GM21529 (cell line): Measurements from ENCODE around the gene BASP1.
"Not testable (repeated sequence)": the region's sequence is repeated elsewhere in the genome, so short reads cannot be mapped to it uniquely, and the experiment has no call there.

Experiments used
- ATAC-seq: cut with Tn5 transposase; IDR thresholded peaks from one replicate; pipeline ENCODE4 v1.9.1; 2021; ENCODE audit not compliant: unreplicated experiment

Gene BASP1

DNA sequence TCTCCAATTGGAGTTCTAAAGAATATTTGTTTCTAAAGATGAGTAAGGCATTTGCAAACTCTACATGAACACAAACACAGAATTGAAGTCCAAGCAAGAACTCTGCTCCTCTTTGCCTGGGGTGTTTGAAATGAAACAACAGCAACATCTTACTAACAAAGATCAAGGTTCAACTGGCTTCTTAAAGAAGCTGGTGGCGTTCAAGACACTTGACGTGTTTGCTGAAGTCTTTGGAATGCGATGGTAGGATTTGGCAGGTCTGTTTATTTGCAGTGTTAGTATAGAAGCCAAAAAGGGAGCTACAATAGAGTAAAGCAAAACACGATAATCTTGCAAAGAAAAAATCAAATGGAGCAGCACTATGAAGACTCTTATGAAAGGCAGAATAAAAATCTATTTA, 94.9 kb downstream of the BASP1 start:
- ATAC-seq, result no peak

DNA sequence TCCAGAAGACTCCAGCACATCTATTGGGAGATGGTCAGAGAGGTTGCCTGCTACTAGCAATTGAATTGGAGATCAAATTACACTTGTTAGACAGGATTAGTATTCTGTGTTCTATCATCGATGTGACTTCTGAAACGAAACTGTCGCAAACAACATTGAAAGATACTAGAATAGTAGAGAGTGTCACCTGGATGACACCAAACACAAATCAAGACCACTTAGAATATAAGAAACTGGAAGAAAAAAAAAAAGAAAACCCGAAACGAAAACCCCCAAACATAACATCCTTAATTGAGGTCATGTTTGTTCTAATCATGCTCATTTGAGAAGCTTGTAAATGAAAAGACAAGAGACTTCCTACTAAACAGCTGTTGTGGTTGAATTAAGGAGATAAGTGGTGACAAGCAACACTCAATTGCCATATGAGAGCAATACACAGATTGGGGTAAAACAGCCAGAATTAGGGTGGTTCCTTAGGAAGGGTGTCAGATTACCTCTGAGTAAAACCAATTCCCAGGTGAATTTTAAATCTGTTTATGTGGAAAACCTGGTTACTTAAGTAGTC, 97.6 kb downstream of the BASP1 start:
- no peak for ATAC-seq

DNA sequence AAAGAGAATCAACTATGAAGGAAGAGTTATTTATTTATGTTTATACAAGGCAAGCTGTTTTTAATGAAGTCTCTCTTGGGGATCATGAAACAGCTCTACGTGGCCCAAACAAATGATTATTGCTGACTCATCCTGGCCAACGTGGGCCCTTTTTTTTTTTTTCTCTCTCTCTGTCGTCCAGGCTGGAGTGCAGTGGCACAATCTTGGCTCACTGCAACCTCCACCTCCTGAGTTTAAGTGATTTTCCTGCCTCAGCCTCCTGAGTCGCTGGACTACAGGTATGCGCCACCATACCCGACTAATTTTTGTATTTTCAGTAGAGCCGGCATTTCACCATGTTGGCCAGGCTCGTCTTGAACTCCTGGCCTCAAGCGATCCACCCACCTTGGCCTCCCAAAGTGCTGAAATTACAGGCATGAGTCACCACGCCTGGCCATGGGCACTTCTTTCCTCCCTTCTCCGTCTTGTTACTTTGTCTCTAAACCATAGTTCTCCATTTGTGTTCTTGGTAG, 98.3 kb downstream of the BASP1 start:
- ATAC-seq, result no peak

DNA sequence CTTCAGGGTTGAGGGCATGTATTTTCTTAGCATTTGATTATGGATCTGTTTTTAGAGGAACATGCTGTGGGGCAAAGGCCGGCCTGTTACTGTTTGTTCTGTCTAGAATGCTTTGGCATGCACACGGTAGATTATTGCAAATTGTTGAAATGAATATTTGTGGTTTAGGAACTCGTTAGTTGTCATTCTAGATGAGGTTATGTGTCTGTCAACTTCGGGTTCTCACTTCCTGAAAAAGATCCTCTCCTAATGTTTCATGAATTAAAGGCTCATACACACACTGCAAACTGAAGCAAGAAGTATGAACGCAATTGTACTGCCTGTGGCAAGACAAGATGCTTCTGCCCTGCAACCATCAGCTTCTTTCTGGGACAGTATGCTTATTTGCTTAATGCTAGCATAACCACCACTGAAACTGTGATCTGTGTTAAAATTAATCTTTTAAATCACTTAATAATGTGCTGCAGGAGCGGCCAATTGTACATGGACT, 99.6 kb downstream of the BASP1 start:
- ATAC-seq, result peak; percentile 74

DNA sequence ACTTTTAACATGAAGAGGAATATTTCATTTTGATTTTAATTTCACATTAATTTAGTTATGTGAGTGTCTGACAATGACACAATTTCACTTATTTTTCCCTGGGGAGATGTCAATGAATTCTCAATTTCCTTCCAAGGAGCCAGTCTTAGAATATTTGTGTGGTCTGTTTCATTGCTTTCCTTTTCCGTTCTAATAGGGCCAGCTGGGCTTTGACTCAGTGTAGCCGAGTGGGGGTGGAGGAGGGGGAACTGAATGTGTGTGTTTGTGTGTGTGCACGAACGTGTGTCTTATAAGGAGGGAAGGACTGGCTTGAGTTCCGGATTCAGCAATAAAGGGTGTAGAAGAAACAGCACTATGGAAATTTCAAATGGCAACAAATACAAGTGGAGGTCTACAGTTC, 100.0 kb downstream of the BASP1 start:
- peak; percentile 39 for ATAC-seq

DNA sequence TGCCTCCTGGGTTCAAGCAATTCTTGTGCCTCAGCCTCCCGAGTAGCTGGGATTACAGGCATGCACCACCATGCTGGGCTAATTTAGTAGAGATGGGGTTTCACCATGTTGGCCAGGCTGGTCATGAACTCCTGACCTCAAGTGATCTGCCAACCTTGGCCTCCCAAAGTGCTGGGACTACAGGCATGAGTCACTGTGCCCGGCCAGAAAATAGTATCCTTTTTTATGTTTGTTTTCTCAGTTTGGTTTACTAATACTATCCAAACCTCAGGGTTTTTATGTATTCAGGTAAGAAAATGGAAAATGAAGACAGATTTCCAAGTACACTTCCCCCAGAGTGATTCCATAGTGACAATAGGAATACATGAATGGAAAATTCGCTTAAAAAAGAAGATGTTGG, 101.7 kb downstream of the BASP1 start:
- ATAC-seq, result not testable (repeated sequence)

DNA sequence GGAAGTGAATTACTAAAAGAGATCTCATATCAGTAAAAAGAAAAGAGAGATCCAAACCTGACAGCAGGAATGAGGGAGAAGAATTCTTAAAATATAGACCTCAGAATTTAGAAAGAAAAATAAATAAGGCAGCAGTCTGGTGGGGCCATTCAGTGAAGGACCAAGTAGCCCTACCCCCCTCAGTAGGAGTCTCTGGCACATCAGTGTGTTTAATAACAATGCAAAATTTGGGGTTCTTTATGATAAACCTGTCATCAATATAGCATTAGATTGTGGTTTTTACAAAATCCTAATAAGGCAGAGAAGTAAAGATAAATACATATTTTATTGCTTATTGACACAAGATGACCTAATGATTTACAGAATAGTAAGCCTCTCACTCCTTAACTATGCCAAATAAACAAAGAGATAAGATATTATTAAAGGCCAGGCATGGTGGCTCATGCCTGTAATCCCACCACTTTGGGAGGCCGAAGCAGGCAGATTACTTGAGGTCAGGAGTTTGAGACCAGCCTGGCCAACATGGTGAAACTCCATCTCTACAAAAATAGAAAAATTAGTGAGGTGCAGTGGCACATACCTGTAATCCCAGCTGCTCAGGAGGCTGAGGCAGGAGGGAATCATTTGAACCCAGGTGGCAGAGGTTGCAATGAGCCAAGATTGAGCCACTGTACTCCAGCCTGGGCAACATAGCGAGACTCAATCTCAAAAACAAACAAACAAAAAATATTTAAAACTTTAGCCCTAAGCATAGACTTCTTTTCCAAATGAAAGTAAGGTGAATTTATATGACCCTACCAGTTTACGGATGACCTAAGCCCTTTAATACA, 108.6 kb downstream of the BASP1 start:
- no peak for ATAC-seq
